ENCODE measurements around the gene UPK1A. TPM values are rescaled to one million over a fixed set of nuclear protein-coding genes. Genes with fewer than 3 reads are reported as not detected.

Gene UPK1A
- total and polyA plus RNA-seq, 9 of the 15 experiments (the other 6 are each of a cell fraction or from before 2014, with no cell fraction given), result 0.06 to 0.13 TPM; not detected in 7

- TF ChIP-seq TRIM25 (IDR thresholded peaks at IDR 0.05; ENCODE audit: borderline replicate concordance), result no peak
- TF ChIP-seq NR2C1 (IDR thresholded peaks at IDR 0.05), result peak; percentile 52; the same call in 1 of the 2 replicates
- TF ChIP-seq NR2C1 (tag; IDR thresholded peaks at IDR 0.05), result peak; percentile 89
- TF ChIP-seq MNT (conservative IDR thresholded peaks at IDR 0.05), result peak; percentile 80 to 88
- TF ChIP-seq SAFB (IDR thresholded peaks at IDR 0.05; ENCODE audit: borderline replicate concordance, low read depth, low read length), result peak; percentile 71; the same call in 1 of the 2 replicates
- 0 out of 3 replicates have a peak, but pooled peaks of 1 of the 2 experiments have one; percentile 35 for TF ChIP-seq CBX3 (IDR thresholded peaks at IDR 0.05; ENCODE audit: borderline replicate concordance in 1 of 2, low read length in 2 of 2)
- peak; percentile 34; the same call in 1 of the 2 replicates for TF ChIP-seq SMAD3 (CRISPR knock-in tag; conservative IDR thresholded peaks at IDR 0.05)
- TF ChIP-seq ZNF282 (CRISPR knock-in tag; IDR thresholded peaks at IDR 0.05), result no peak; the same call in 1 of the 2 replicates
- TF ChIP-seq POLR2A (conservative IDR thresholded peaks at IDR 0.05), result peak; percentile 63
- no peak for TF ChIP-seq MCM3 (IDR thresholded peaks at IDR 0.05)
- TF ChIP-seq TSC22D4 (tag; IDR thresholded peaks at IDR 0.05), result no peak
- peak; percentile 88 for TF ChIP-seq ARID2 (IDR thresholded peaks at IDR 0.05)
- TF ChIP-seq TGIF2 (CRISPR knock-in tag; IDR thresholded peaks at IDR 0.05), result no peak
- TF ChIP-seq PKNOX1 (IDR thresholded peaks at IDR 0.05), result peak; percentile 56
- no peak for TF ChIP-seq ZNF57 (CRISPR knock-in tag; IDR thresholded peaks at IDR 0.05)
- peak; percentile 95 for TF ChIP-seq CREB3L1 (IDR thresholded peaks at IDR 0.05; ENCODE audit: borderline replicate concordance, low read depth)
- TF ChIP-seq HOMEZ (CRISPR knock-in tag; IDR thresholded peaks at IDR 0.05), result no peak
- peak; percentile 84 to 92 for TF ChIP-seq MAZ (CRISPR knock-in tag; conservative IDR thresholded peaks at IDR 0.05 in 1 of 2, IDR thresholded peaks at IDR 0.05 in 1 of 2)
- peak; percentile 84; the same call in 1 of the 2 replicates for TF ChIP-seq KAT7 (CRISPR knock-in tag; IDR thresholded peaks at IDR 0.05; ENCODE audit: borderline replicate concordance)
- TF ChIP-seq E2F3 (CRISPR knock-in tag; IDR thresholded peaks at IDR 0.05), result no peak
- peak; percentile 54; the same call in 1 of the 2 replicates for TF ChIP-seq ZNF668 (CRISPR knock-in tag; IDR thresholded peaks at IDR 0.05)
Measured at GRCh38 chr19:35716801-35717664, 50.7 kb downstream of the UPK1A start (continued).

All from K562 (cell line).